Stomach (tissue), 4 donors: ENCODE data around the gene BCL3.

ENCODE experiments used
- POLR2A ChIP-seq, 4 donors: fragments of 450-650 bp; IDR thresholded peaks; one replicate each; pipeline ENCODE4 v1.6.1; 2016; ENCODE audit warnings: antibody characterized with exemption in 4 of 4, control low read depth in 2 of 4, mild to moderate bottlenecking in 1 of 4, moderate library complexity in 1 of 4
- TF ChIP-seq, protein P1 (sequence below), 7 experiments: fragments of 450-650 bp in 4 of 7; fragments of 200-600 bp in 3 of 7; sonication (generic) in 3 of 7; IDR thresholded peaks; one replicate each; pipeline ENCODE4 v1.5.1; 2016 to 2019; ENCODE audit warnings: antibody characterized with exemption in 7 of 7, control low read depth in 2 of 7, mild to moderate bottlenecking in 1 of 7

DNA sequence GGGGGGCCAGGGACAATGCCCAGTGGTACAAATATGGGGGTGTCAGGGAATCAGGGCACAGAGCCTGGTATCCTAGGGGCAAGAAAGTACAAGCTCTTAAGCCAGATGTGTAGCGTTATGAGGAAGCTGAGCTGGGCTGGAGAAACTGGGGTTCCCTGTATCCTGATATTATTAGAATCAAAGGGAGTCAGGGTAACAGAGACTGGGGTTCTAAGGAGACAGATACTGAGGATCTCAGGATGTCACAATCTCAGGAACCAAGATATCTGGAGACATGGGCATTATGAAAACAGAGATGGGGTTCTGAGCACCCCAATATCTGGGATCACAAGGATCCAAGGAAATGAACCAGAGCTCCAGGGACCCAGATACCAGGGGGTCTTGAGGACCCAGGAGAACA is 784 bp downstream of the BCL3 start:
- no peak for TF ChIP-seq POLR2A (IDR thresholded peaks at IDR 0.05)
- TF ChIP-seq, protein P1, sequence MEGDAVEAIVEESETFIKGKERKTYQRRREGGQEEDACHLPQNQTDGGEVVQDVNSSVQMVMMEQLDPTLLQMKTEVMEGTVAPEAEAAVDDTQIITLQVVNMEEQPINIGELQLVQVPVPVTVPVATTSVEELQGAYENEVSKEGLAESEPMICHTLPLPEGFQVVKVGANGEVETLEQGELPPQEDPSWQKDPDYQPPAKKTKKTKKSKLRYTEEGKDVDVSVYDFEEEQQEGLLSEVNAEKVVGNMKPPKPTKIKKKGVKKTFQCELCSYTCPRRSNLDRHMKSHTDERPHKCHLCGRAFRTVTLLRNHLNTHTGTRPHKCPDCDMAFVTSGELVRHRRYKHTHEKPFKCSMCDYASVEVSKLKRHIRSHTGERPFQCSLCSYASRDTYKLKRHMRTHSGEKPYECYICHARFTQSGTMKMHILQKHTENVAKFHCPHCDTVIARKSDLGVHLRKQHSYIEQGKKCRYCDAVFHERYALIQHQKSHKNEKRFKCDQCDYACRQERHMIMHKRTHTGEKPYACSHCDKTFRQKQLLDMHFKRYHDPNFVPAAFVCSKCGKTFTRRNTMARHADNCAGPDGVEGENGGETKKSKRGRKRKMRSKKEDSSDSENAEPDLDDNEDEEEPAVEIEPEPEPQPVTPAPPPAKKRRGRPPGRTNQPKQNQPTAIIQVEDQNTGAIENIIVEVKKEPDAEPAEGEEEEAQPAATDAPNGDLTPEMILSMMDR (IDR thresholded peaks at IDR 0.05): no peak
